GM21528 (cell line): Measurements from ENCODE around the gene CTNNB1.

ENCODE experiments used
- ATAC-seq: cut with Tn5 transposase; IDR thresholded peaks from one replicate; pipeline ENCODE4 v1.9.1; 2021; ENCODE audit warnings: mild to moderate bottlenecking, moderate library complexity; ENCODE audit not compliant: unreplicated experiment, low FRiP score

Gene CTNNB1

DNA sequence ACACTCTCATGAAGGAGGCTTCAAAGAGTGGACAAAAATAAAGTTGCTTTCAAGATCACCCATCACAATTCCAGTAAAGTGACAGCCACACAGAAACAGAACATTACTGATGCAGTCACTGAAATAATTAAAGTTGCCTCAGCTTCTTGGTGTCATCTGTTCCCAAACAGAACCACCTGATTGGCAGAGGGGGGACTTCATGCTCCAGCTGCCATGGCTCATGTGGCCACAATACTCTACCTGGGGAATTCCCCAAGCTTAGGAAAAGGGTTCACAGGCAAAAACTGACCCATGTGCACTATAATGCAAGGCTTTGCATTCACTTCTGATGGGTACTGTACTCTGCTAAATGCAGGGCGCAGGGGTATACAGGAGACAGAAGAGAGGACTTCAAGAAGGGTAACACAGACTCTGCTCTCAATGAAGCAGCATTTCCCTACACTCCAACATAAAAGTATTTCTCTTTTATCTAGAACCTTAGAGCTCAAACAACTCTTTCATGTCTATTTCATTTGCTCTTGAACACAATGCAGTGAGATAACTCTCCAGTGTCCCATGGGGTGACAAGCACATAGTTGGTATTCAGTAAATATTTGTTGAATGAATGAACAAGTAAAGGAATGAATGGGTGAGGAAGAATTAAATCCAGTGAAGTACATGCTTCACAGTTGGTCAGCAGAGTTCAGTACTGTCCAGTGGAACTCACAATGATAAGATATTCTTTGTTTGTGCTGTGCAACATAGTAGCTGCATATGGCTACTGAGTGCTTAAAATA, 8.6 kb upstream of the CTNNB1 start:
- ATAC-seq = no peak

DNA sequence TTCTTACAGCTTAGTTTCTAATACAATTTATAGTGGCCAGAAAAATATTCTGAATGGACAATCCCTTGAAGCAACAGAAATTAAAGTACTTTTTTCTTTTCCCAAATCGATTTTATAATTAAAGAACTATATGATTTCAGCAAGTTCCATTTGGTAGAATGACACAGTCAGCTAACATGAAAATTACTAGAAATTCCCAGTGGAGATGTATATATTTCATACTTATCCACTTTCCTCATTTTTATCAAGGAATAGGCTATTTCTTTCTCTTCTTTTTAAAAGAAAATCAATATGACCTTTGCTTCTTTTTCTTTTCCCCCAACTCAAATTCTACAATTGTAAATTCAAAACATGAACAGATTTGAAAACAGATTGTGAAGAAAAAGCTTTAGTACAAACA, 6.4 kb upstream of the CTNNB1 start:
- no peak for ATAC-seq

DNA sequence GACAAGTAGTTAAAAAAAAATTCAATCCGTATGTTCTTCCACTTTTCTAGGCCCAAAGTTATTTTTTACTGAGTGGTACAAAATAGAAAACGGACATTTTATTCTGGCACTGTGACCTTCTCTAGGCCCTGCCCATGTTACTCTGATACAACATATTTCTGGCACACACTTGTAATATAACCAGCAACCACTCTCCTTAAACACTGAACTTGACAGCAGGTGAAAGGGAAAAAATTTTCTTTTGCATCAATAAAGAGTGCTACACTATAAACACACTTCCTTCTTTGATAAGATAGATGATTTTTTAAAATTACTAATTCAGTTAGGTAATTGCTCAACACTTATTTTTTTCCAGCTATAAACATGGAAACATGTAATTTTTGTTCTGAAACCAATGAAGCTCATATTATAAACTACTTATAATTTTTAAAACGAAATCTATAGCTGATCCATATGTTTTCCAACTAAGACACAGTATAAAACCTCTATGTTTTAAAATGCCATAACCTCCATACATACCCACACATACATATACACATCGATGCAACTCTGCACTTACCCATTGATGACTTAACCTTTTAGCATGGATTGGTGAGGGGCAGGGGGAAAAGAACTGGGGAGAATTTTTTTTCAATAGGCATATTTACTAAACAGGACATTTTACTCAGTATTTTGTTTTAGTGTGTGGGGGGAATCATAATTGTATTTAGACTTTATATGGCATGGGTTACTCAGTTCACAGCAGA, 5.3 kb upstream of the CTNNB1 start:
- no peak for ATAC-seq

DNA sequence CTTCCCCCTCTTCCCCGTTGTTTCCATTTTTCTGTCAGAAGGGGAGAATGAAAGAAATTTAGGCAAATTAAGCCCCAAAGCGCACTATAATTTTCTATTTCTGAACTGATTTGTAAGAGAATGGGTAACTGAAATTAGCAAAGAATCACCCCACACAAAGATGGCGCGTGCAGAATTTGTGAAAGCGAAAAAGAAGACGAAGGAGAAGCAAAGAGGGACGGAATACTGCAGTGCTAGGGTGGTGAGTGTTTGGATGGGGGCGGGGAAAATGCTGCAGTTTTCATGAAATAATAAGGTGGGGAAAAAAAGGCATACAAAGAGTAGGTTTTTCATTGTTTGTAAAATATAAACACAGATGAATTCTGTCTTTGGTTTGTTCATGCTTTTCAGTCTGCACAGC, 4.6 kb upstream of the CTNNB1 start:
- no peak for ATAC-seq

DNA sequence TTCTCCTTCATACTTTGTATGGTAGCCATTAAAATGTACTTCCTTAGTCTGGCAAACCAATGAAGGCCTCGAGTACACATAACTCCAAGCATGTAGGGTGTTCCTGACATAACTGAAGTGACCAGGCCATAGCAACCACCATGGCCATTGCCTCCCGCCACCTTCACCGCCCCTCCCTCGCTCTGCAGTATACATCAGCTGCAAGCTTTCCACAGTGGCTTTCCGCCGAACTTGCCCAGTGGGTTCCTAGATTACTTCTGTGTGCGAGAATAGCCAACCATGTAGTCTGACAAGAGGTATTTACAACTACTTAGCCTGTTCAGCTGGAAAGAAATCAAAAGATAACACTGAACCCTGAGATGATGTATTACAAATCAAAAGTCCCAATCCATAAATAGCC, 3.4 kb upstream of the CTNNB1 start:
- ATAC-seq = no peak

DNA sequence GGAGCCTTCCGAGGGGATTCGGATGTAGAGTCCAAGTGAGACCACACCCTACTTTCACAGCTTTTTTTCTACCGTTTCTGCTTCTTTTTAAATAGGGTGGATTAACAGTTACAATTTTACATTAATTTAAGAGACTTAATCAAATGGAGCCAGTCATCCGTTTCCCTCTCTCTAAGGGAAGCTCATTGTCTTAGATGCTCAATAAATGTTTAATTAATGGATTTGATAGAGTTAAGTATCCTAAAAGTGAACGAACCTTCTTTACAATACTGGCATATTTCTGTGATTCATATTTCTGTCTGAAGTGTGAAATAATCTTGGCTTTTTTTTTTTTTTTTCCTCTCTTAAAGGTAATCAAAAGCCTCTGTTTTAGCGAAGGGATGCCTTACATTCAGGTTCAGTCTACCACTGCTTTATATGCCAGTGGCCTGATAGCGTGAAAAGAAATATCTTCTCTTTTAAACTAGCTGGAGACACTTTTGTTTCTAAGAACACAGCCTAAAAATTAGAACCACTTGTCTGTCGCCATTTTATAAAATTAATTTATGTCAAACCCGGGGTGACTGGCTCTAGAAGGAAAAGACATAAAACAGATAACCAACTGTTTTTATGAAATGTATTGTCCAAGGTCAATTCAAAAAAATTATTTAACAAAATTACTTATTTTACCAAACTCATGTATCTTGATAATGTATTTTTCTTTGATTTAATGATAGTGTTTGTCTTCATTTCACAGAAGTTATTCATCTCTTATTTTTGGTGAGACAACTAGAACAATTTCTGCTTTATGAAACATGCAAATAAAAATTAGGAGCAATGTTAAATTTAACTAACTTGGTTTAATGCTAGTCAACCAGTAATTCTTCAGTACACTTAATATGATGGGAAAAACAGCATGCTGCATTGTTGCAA, 2.5 kb upstream of the CTNNB1 start:
- ATAC-seq = no peak

DNA sequence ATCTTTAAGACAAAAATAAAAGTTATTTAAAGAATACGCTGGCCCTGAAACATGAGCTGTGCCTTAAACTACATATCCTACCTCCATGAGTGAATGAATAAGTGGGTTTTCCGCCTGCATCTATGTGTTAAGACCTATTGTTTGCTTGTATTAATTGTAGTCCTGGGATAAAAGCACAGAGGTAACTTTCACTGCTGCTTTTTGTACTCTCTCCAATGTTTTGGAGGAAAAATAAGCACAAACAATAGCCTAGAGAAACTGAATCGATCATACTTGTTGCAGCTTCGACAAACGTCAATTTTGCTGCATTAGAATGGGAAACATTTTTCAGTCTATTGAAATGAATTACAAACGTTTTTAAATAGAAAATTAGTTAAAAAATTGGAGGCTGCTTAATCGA, 1.3 kb upstream of the CTNNB1 start:
- no peak for ATAC-seq

DNA sequence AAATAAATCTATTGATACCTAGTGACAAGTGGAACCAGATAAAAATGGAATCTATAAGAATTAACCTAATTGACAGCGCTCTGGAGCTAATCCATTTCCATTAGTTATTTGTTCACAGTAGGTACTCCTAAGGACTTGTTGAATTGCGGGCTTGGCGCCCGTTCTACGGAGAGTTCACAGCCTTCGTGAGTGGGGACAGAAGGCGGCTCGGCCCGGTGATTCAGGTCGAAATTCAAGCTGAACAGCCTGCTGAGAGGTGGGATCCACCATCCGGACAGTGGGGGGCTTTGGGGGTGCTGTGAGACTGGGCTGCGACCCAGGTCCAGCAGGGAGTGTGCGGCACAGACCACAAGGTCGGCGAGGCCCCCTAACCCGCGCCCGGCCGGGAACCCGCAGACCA, 779 bp upstream of the CTNNB1 start:
- no peak for ATAC-seq

DNA sequence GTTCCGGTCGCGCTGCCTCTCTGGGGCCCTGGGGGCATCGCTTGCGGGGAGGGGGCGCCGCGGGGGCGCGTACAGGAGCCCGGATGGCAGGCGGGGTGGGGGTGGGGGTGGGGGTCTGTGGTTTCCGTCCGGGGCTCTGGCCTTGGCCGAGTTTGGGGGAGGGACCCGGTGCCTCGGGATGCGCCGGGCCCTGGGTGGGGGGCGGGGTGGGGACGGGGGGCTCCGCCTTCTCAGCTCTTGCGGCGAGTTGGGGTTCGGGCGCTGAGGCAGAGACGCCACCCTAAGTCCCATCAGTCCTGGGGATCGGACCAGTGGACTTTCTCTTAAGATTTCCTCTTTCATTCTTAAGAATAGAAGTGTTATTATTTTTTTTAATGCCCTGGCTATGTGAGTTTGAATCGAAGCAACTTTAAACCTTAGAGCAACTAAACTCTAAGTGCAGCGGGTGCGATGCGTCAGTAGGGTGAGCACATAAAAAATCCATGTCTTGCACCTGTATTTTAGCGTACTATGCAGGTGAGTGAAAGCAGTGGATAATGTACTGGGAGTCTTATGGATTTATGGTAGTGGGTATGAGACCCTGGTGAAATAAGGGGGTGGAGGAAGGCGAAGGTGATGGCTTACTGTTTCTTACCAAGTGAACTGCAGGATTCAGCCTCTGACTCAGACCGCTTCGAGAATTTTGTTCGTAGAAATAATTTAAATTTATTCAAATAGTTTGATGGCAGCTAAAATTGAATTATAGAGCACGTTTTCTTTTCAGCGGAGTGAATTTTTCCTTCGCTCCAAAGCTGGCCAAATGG, 762 bp downstream of the CTNNB1 start:
- peak; percentile 13 for ATAC-seq

DNA sequence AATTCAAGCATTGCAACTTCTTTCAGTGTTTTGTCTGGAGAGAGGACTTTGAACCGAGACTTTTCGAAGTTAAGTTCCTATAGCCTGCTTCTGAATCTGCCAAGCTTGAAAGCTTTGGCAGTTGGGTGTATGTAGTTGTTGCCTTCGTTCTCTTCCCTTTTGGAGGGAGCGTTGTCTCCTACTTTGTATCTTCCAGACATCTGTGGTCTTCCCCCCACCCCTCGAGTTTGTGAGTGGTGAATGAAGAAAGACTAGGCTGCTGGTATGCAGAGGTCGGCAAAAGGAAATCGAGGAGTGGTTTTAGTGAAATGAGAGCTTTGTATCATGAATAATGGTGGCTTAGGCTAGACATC, 1.3 kb downstream of the CTNNB1 start:
- ATAC-seq = no peak

- no peak for ATAC-seq
Observed at GRCh38 chr3:41202075-41202833, 2.9 kb downstream of the CTNNB1 start.

- no peak for ATAC-seq
Observed at GRCh38 chr3:41202834-41203345, 3.6 kb downstream of the CTNNB1 start.

- no peak for ATAC-seq
Observed at GRCh38 chr3:41204369-41204768, 5.1 kb downstream of the CTNNB1 start.

GRCh38 chr3:41205591-41205990, 6.3 kb downstream of the CTNNB1 start:
- ATAC-seq = no peak

- ATAC-seq = no peak
Observed at GRCh38 chr3:41207355-41207754, 8.1 kb downstream of the CTNNB1 start.

DNA sequence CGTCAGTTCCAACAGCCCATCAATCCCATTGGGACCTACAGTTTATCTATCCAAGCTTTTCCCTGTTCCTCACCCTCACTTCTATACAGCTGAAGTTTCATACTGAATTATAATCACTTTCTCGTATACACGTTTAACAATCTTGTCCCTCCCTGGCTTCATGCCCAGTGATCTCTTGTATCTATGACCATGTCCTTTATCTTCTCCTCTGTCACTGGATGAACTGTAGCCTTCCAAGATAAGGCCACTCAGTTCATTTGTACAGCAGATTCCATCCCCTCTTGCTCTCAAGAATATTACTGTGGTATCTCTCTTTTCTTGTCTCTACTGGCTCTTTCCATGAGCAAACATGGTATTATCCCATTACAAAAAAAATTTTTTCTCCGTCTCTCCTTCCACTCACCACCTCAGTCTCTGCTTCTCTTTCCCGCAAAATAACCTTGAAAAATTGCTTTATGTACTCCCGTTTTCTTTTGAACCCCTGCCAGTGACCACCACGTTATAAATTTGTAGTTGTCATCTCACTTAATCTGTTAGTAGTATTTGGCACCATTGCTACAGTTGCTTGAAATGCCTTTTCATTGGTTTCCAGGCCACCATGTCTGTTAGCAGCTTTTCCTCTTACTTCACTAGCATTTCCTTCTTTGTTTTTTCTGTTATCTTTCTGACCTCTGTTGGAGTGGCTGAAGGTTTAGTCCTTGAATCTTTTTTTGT, 9.4 kb downstream of the CTNNB1 start:
- no peak for ATAC-seq

DNA sequence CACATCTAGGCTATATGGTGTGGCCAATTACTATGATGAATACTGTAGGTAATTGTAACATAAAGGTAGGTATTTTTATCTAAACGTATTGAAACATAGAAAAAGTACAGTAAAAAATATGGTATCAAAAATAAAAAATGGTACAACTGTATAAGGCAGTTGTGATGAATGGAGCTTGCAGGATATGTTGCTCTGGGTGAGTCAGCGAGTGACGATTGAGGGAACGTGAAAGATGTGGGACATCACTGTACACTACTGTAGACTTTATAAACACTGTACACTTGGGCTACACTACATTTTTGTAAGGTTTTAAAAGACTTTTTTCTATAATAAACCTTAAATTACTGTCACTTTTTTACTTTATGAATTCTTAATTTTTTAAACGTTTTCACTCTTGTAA, 10.3 kb downstream of the CTNNB1 start:
- no peak for ATAC-seq

GRCh38 chr3:41210966-41211365, 11.7 kb downstream of the CTNNB1 start:
- no peak for ATAC-seq

- no peak for ATAC-seq
Observed at GRCh38 chr3:41212088-41212487, 12.8 kb downstream of the CTNNB1 start.
